IMR-90 (cell line): ENCODE data around the gene CCDC137.

Source experiments
- BHLHE40 ChIP-seq: fragments of 150-350 bp; IDR thresholded peaks from 2 replicates; pipeline ENCODE4 v1.6.1; 2016; ENCODE audit warnings: mild to moderate bottlenecking, low read depth, low read length
- CEBPB ChIP-seq: IDR thresholded peaks from 2 replicates; pipeline ENCODE4 v1.6.1; 2012; ENCODE audit warnings: low read depth, low read length, improper control_type of control experiment
- CTCF ChIP-seq: conservative IDR thresholded peaks from 2 replicates; pipeline ENCODE4 v1.5.1; 2012; ENCODE audit warnings: mild to moderate bottlenecking, low read depth, low read length, improper control_type of control experiment
- ELK1 ChIP-seq: fragments of 150-350 bp; IDR thresholded peaks from 2 replicates; pipeline ENCODE4 v1.6.1; 2016; ENCODE audit warnings: low read depth, mild to moderate bottlenecking, low read length, moderate library complexity, borderline replicate concordance
- MAZ ChIP-seq: IDR thresholded peaks from 2 replicates; pipeline ENCODE4 v1.6.1; 2012; ENCODE audit warnings: low read depth, mild to moderate bottlenecking, low read length, improper control_type of control experiment, moderate library complexity, borderline replicate concordance
- NFE2L2 ChIP-seq: fragments of 150-350 bp; IDR thresholded peaks from 2 replicates; pipeline ENCODE4 v1.6.1; 2016; ENCODE audit warnings: low read depth, mild to moderate bottlenecking, low read length
- POLR2A ChIP-seq: IDR thresholded peaks from 2 replicates; pipeline ENCODE4 v1.6.1; 2012; ENCODE audit warnings: mild to moderate bottlenecking, low read depth, low read length
- RAD21 ChIP-seq: IDR thresholded peaks from 2 replicates; pipeline ENCODE4 v1.6.1; 2012; ENCODE audit warnings: low read length, improper control_type of control experiment
- RCOR1 ChIP-seq: IDR thresholded peaks from 2 replicates; pipeline ENCODE4 v1.6.1; 2012; ENCODE audit warnings: mild to moderate bottlenecking, low read length, improper control_type of control experiment; ENCODE audit not compliant: insufficient replicate concordance
- RFX5 ChIP-seq: IDR thresholded peaks from 2 replicates; pipeline ENCODE4 v1.8.0; 2012; ENCODE audit warnings: low read depth, mild to moderate bottlenecking, low read length, moderate library complexity
- SMC3 ChIP-seq: fragments of 150-350 bp; IDR thresholded peaks from 2 replicates; pipeline ENCODE4 v1.6.1; 2016; ENCODE audit warnings: low read depth, mild to moderate bottlenecking, antibody characterized with exemption, low read length, moderate library complexity
- USF2 ChIP-seq: fragments of 150-350 bp; IDR thresholded peaks from 2 replicates; pipeline ENCODE4 v1.6.1; 2017; ENCODE audit warnings: mild to moderate bottlenecking, antibody characterized with exemption, low read length, low read depth

GRCh38 chr17:81616877-81617276, 49.7 kb upstream of the CCDC137 start:
- TF ChIP-seq CTCF, result no peak
- TF ChIP-seq SMC3, result no peak
- TF ChIP-seq USF2, result no peak
- TF ChIP-seq POLR2A, result no peak
- TF ChIP-seq RAD21, result no peak
- no peak for TF ChIP-seq CEBPB
- no peak for TF ChIP-seq BHLHE40
- no peak for TF ChIP-seq NFE2L2
- TF ChIP-seq ELK1, result no peak
- no peak for TF ChIP-seq RFX5
- no peak for TF ChIP-seq MAZ
- TF ChIP-seq RCOR1, result no peak
